GM08714 (cell line): ENCODE data around the gene CROCC2.

Source experiments
- H3K4me3 ChIP-seq: fragments of 200-500 bp; sonication (Bioruptor generic); 2 replicates; pipeline ENCODE4 v1.5.1; 2014; ENCODE audit warnings: mild to moderate bottlenecking, low read length, inconsistent platforms
- ZNF274 ChIP-seq: IDR thresholded peaks from 2 replicates; pipeline ENCODE4 v1.6.1; 2012; ENCODE audit warnings: mild to moderate bottlenecking, low read depth, low read length

The CROCC2 gene

DNA sequence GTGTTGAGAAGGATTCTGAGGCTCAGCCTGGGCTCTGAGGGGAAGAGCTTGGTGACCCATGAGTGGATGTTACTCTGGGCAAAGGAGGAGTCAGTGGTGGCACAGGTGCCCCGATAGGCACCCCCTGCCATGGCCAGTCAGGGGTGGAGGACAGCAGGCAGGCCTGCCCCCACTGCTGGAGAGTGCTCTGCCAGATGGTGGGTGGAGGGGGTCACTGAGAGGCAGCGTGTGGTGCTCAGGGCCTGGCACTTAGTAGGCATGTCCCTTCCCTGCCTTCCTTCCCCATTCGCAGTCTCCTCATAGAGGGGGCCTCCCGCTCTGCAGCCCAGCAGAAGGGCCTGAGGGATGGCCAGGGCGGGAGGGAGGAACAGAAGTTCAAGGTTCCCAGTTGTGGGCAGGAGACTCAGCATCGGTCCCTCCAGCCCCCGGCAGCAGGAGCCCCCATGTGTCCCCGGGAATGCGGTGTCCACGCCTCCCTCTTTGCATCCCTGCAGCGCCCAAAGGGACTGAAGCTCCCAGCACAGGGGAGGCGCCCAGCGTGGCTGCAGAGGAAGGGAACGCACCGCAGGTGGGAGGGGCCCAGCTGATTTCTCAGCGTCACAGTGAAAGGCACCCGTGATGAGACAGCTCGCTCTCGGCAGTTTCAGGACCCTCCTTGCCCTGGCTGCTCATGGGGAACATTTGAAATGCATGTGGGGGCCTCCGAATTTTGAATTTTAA, 86.6 kb downstream of the CROCC2 start:
- no peak overlapping the region for H3K4me3 ChIP-seq
- TF ChIP-seq ZNF274, result no peak

DNA sequence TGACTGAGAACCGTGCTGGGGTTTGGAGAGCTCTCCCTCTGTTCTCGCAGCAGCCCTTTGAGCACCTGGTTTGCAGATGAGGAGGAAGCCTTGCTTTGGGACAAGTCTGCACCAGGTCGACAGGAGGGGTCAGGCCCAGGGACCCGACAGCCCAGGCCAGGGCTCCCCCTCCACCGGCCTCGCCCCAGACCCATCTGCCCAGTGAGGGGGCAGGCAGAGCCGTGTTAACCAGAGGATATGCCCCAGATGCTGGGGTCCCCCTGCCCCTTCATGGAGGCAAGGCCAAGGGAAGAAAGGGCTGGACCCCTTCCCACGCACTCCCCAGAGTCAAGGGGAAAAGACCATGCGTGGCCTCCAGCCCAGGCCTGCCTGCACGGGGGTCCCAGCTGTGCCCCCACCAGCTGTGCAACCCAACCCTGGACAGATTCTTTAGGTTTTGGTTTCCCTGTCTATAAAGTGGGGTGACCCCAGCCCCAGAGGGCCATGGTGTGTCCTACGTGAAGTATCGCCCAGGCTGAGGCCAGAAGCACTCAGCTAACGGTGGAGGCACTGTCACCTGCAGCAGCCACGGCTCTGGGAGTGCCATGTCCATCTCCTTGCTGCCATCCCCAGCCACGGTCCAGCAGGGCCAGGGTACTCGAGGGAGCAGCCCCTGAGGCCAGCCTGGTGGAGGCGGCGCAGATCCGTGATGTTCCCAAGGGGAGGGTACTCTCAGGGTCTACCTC, 87.5 kb downstream of the CROCC2 start:
- no peak overlapping the region for H3K4me3 ChIP-seq
- TF ChIP-seq ZNF274, result no peak

DNA sequence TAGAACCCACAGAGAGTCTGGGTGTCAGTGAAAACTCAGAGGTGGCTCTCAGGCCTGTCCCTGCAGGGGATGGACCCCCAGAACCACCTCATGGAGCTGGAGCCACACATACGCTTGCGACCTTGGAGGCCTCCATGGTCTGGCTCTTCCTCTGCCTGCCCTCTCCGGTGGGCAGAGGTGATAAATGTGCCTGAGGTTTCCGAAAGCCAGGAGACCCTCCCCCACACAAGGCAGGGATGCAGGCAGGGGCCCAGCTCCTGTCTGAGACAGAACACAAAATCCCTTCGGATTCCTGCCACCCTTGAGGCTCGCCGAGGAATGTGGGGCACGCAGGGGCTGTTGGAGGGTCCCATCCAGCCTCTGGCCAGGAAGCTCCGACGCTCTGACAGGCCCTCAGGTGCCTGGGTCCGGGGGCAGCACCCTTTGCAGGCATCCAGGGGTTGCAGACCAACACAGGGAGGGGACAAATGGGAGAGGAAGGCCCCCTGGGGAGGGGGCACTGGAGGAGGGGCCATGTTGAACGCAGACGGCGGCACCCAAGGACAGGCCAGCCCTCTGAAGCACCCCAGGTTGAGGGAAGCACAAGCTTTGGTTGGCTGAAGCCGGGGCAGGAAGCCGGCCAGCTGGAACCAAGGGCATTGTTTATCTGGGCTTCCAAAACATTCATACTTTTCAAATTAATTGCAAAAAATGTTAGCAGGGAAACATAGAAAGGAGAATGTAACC, 88.2 kb downstream of the CROCC2 start:
- no peak overlapping the region for H3K4me3 ChIP-seq
- no peak for TF ChIP-seq ZNF274

DNA sequence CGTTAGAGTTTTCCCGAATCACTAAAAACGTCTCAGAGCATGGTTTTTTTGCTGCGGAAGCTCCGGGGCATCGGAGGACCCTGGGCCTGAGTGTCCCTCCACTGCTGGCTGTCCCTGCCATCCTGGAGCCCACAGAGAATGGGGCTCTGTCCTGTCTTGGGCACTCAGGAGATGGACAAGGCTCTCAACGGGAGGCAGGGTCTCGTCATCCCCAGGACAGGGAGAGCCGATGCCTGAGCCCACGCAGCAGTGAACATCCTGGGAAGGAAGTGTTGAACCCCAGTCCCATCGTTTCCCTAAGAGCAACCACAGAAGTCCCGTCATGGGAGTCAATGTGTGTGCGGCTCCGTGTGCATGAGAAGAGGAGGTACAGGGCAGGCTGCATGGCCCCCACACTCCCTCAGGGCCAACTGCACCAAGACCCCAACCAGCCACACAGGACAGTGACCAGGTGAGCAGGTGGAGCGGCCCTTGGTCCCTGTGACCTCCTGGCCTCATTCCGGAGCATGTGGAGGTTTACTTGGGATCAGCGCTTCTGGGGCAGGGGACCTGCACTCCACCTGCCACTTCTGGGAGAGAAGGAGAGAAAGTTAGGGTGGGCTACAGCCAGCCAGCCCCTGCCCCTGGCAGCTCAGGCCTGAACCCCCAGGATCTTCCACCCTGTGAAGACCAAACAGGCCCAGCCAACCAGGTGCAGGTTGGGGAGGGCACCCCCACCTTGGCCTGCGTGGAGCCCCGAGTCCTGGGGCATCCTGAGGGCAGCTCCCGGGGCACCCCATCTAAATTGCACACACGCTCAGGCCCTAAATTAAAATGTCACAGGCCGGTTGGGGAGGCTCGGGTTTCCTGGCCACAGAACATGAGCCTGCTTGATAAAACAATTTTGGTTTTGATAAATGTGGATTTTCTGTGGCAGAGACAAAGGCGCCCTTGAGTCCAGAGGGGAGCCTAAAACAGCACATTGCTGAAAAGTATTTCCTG, 89.2 kb downstream of the CROCC2 start:
- H3K4me3 ChIP-seq, result no peak overlapping the region
- TF ChIP-seq ZNF274, result no peak

DNA sequence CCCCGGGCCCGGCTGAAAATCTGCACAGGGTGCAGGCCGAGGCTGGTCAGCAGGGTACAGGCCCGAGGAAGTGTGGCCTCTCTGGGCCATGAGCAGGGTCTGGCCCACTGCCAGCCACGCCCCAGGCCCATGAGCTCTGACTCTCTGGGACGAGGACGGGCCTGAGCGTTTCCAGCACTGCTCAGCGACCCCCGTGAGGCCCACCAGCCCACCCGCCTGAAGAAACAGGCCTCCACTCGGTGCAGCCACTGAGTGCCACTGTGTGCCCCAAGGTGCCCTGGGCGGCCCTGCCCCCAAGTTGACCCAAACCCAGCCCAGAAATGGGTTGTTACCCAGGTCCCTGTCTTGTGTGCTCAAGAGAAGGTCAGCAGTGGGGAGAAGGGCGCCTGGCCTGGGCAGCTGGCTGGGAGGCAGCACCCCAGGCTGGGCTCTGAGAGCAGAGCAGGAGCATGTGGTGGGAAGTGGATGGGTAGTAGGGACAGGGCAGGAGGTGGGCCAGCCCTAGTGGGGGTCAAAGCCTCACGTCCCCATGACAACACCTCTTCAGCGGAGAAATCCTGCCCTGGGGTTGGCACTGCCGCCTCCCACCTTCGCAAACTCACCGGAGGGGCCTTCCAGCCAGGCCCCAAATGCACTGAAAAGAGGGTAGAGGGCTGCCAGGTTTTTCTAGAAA, 90.2 kb downstream of the CROCC2 start:
- H3K4me3 ChIP-seq, result no peak overlapping the region
- no peak for TF ChIP-seq ZNF274

DNA sequence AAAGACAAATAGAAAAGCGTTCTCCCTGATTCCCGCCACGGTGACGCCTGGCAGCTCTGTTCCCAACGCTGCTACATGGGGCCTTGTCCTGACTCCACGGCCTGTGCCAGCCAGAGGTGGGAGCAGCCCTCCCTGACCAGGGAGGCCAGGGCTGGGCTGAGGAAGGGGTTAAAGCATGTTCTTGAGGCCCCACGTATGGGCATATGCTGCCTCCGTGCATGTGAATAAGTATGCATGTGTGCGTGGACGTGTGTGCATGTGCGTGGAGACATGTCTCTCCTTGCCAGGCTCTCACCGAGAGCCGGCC, 90.7 kb downstream of the CROCC2 start:
- TF ChIP-seq ZNF274, result no peak
- H3K4me3 ChIP-seq, result no peak overlapping the region

DNA sequence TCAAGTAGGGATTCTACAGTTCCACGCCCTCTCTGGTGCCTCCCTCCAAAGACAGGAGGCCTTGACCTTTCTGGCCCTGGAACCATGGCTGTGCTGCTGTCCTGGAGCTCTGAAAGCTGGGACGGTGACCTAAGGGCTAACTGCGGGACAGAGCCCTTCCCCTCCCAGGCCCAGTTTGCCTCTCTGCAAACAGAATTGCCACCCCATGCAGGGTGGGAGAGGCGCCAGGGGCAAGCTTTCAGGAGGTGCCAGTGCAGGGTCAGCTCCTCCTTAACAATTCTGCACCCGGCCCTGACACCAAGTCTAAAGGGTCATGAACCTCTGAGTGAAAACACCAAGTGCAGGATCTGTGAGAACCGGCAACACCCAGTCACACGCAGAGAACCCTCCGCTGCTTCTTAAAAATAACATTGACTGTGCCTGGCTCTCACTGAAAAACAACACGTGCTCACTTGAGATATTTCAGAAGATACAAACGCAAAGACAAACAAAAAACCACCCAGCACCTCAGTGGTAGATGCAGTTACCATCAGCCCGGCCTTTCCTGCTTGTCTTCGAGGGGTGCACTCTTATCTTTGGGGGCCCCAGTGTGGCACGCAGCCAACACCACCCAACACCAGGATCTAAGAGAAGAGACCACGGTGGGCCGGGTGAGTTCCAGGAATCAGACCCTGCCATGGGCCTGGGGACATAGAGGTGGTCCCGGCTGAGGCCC, 91.2 kb downstream of the CROCC2 start:
- no peak overlapping the region for H3K4me3 ChIP-seq
- TF ChIP-seq ZNF274, result no peak

DNA sequence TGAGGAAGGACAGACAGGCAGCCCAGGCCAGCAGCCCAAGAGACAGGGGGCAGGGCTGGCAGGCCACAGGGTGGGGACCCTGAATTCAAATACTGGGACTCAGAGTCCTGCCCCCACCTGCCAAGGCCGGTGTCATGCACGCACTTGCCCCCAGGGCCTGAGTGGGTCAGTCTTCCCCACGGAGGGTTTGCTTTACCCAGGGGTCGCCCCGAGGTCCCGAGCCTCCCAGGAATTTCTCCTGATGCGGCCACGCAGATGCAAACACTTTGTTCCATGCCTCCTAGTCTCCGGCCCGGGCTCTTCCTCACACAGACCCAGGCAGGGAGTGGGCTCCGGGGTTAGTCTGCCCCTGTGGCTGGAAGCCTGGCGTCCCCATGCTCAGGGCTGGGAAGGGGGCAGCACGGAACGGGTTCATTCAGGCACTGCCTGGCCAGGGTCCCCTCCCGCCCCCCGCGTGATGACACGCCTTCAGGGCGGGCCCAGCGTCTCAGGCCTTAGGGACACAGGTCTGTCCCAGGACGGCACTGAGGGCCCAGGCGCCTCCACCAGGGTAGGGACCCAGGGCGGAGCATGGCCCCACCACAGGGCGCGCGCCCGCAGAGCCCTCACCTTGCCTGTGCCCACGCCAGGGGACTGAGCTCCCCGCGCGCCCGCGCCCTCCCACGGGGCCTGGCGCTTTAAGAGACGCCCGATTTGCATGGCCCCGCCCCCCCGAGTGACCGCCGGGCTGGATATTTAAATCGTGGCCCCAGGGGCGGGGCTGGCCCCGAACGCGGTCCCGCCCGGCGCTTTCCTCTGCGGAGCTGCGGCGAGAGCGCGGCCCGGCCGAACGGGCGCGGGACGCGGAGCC, 91.9 kb downstream of the CROCC2 start, which contains the start of gene SNED1:
Gene SNED1 (plus strand): TSS at position 763 of the 850 bp plus-strand sequence. CDS start 220 bp downstream, outside the sequence.
- H3K4me3 ChIP-seq, result no peak within 1 kb of the TSS; the same call in 1 of the 2 replicates
- no peak for TF ChIP-seq ZNF274

DNA sequence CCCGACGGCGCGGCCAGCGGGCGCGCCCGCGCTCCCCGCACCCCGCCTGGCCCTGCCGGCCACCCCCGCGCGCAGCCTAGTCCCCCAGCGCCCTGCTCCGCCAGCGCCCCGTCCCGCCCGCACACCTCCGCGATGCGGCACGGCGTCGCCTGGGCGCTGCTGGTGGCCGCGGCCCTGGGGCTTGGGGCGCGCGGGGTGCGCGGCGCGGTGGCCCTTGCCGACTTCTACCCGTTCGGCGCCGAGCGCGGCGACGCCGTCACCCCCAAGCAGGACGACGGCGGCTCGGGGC, 92.5 kb downstream of the CROCC2 start:
- no peak overlapping the region for H3K4me3 ChIP-seq
- TF ChIP-seq ZNF274, result no peak

DNA sequence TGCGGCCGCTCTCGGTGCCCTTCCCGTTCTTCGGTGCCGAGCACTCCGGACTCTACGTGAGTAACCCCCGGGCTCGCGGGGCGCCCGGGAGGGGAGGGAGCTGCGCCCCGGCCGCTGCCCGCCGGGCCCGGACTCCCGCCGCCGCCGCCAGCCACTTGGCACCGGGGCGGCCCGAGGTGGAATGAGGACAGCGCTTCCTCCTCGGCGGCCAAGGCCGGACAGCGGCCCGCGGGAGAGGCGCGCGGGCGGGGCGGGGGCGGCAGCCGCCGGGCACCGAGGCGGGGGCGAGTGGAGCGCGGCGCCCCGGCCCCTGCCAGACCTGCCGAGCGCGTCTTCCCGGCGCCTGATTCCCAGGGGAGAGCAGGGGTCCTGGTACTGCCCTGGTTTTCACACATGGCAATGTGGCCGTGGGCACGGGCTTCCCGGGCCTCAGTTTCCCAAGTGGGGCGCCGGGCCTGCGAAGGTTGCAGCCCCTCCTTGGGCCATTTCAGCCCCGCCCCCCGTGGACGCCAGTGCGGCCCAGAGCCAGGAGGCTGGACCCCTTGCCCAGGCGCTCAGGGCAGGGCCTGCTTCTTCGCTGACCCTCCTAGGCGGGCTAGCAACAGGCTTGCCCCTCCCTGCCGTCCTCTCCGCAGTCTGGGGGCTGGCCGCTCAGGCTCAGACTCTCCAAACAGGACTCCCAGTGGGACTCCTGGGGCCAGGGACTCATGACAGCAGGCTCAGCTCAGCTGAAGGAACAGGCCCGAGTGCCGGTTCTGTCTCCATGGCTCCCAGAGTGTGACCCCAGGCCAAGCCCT, 93.1 kb downstream of the CROCC2 start:
- no peak overlapping the region for H3K4me3 ChIP-seq
- TF ChIP-seq ZNF274, result no peak

DNA sequence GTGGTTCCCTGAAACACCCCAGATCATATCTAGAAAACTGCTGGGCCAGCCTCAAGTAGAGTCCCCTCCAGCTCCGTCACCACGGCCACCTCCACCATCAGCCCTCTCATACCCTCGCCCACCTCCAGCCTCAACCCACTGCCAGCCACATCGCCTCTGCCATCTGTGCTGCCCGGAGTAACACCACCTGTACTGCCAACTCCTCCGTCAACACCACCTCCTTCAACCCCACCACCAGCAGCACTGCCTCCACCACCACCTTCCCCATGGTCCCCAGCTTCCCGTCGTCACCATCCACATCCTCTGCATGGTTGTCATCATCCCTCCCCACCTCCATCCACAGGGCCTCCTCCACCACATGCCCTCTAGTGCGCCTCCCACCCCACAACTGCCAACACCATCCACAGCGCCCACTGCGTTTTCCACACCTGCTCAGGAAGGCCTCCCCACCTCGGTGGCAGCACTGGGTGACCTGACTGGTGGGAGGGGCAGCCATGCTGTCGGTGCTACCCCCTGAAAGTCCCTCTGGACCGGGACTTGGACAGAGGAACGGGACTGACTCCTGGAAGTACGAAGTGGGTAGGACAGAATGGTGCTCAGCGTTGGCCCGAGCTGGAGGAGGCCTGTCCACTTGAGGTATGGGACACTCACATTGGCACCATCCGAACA, 93.9 kb downstream of the CROCC2 start:
- H3K4me3 ChIP-seq, result no peak overlapping the region
- TF ChIP-seq ZNF274, result no peak
